HEK293 (cell line): ENCODE data around the gene FMO1.

Experiments used
- TCF7L2 ChIP-seq: IDR thresholded peaks from 2 replicates; pipeline ENCODE4 v1.6.1; 2011; ENCODE audit warnings: low read depth, mild to moderate bottlenecking, inconsistent platforms, low read length, moderate library complexity, borderline replicate concordance
- ZFP3 ChIP-seq: fragments of 450-650 bp; formaldehyde crosslinking; IDR thresholded peaks from 2 replicates; pipeline ENCODE4 v1.5.1; 2016; ENCODE audit warnings: low read depth, missing biosample characterization, missing genetic modification characterization
- ZNF155 ChIP-seq: fragments of 450-650 bp; formaldehyde crosslinking; IDR thresholded peaks from 2 replicates; pipeline ENCODE4 v1.5.1; 2016; ENCODE audit warnings: missing biosample characterization, missing genetic modification characterization
- ZNF274 ChIP-seq, 2 experiments: fragments of 200-500 bp in 1 of 2; fragments of 450-650 bp in 1 of 2; sonication (Bioruptor generic) in 1 of 2; formaldehyde crosslinking in 1 of 2; IDR thresholded peaks; 2 replicates each; pipeline versions ENCODE4 v1.5.1 to v1.6.1; 2014 to 2016; ENCODE audit warnings: borderline replicate concordance in 1 of 2, inconsistent platforms in 1 of 2, low read length in 1 of 2, missing biosample characterization in 1 of 2, missing genetic modification characterization in 1 of 2
- ZNF560 ChIP-seq: fragments of 450-650 bp; formaldehyde crosslinking; IDR thresholded peaks from 2 replicates; pipeline ENCODE4 v1.5.1; 2017; ENCODE audit warnings: missing biosample characterization, missing genetic modification characterization, borderline replicate concordance
- ZNF561 ChIP-seq: fragments of 450-650 bp; IDR thresholded peaks from 2 replicates; pipeline ENCODE4 v1.5.1; 2018; ENCODE audit warnings: missing biosample characterization, missing genetic modification characterization, borderline replicate concordance
- ZNF785 ChIP-seq: fragments of 450-650 bp; formaldehyde crosslinking; IDR thresholded peaks from 2 replicates; pipeline ENCODE4 v1.5.1; 2016; ENCODE audit warnings: missing biosample characterization, missing genetic modification characterization
- ZSCAN30 ChIP-seq: fragments of 450-650 bp; IDR thresholded peaks from 2 replicates; pipeline ENCODE4 v1.5.1; 2018; ENCODE audit warnings: missing biosample characterization, mild to moderate bottlenecking, missing genetic modification characterization, moderate library complexity
- TF ChIP-seq, protein P1 (sequence below): fragments of 450-650 bp; formaldehyde crosslinking; IDR thresholded peaks from 2 replicates; pipeline ENCODE4 v1.5.1; 2016; ENCODE audit warnings: missing biosample characterization, missing genetic modification characterization

DNA sequence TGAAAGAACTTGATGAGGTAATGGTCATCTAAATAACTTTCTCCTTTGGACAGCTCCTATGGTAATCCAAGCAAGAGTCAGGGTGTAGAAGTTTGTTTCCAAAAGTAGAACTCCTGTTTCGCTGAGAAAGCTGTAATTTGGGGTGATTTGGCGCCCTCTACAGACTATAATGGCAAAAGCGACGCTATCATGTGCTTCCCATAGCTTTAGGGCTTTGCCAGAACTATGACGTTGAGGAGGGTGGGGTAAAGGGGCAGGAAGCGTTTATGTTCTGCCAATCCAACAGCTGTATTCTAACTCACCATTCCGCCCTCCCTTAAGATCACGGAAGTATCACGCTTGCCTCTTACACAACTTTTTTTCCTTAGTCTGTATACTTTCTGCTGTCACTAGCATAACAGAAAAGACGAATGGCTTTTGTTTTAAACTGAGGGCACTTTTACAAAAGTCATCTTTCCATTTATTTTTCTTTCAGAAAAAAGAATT is 65.6 kb downstream of the FMO1 start, which contains the start of gene FMO4:
- TF ChIP-seq, protein P1, sequence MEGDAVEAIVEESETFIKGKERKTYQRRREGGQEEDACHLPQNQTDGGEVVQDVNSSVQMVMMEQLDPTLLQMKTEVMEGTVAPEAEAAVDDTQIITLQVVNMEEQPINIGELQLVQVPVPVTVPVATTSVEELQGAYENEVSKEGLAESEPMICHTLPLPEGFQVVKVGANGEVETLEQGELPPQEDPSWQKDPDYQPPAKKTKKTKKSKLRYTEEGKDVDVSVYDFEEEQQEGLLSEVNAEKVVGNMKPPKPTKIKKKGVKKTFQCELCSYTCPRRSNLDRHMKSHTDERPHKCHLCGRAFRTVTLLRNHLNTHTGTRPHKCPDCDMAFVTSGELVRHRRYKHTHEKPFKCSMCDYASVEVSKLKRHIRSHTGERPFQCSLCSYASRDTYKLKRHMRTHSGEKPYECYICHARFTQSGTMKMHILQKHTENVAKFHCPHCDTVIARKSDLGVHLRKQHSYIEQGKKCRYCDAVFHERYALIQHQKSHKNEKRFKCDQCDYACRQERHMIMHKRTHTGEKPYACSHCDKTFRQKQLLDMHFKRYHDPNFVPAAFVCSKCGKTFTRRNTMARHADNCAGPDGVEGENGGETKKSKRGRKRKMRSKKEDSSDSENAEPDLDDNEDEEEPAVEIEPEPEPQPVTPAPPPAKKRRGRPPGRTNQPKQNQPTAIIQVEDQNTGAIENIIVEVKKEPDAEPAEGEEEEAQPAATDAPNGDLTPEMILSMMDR (tag by site-specific recombination), result peak; percentile 86
- TF ChIP-seq ZNF560 (tag by site-specific recombination), result no peak
- no peak for TF ChIP-seq TCF7L2
- TF ChIP-seq ZNF561 (tag by site-specific recombination), result no peak
- TF ChIP-seq ZNF155 (tag by site-specific recombination), result no peak
- 0 out of 2 replicates have a peak, but pooled peaks have one; percentile 41 for TF ChIP-seq ZSCAN30 (tag by site-specific recombination)
- no peak for TF ChIP-seq ZFP3
- no peak for TF ChIP-seq ZNF274 (IDR thresholded peaks at IDR 0.05; ENCODE audit: low read length)
- TF ChIP-seq ZNF274 (tag by site-specific recombination; IDR thresholded peaks at IDR 0.05; ENCODE audit: borderline replicate concordance), result no peak
- TF ChIP-seq ZNF785 (tag by site-specific recombination), result no peak
